OCI-LY7 (cell line): ENCODE measurements around the gene PDE4A. TPM values are rescaled to one million over a fixed set of nuclear protein-coding genes. Genes with fewer than 3 reads are reported as not detected.
A peak's percentile ranks its signal among the peaks of the same experiment; 100 is the strongest.

Experiments used
- BruUV-seq: library from RNA; stranded (reverse); fragments of 400-500 nt; replicated peaks from 2 replicates; lab custom pipeline; 2021; lab: Mats Ljungman, UMichigan
- CTCF ChIA-PET: fragments of 300-600 bp; sonication (Branson Sonifier 250); formaldehyde crosslinking; loops from one replicate; lab custom pipeline; 2022; ENCODE audit warnings: antibody characterized with exemption; ENCODE audit not compliant: unreplicated experiment; lab: Charles Lee
- POLR2A ChIA-PET: fragments of 300-600 bp; sonication (Branson Sonifier 250); formaldehyde crosslinking; loops from one replicate; lab custom pipeline; 2022; ENCODE audit warnings: antibody characterized with exemption; lab: Charles Lee
- DNase-seq: peaks from one replicate; pipeline ENCODE4 v3.0.0-alpha.2; 2015; ENCODE audit warnings: low spot score
- H2AFZ ChIP-seq: fragments of 200-600 bp; sonication (generic), shearing (Covaris generic); 2 replicates; pipeline ENCODE4 v1.6.1; 2014; ENCODE audit warnings: mild to moderate bottlenecking, antibody characterized with exemption, low read length, moderate library complexity
- H3K27ac ChIP-seq: fragments of 200-600 bp; sonication (generic); 2 replicates; pipeline ENCODE4 v1.5.1; 2014; ENCODE audit warnings: mixed run types, low read depth, mild to moderate bottlenecking, moderate library complexity, low read length, inconsistent platforms; ENCODE audit not compliant: poor library complexity, severe bottlenecking
- H3K36me3 ChIP-seq: fragments of 200-600 bp; sonication (generic); 2 replicates; pipeline ENCODE4 v1.6.1; 2014; ENCODE audit warnings: mild to moderate bottlenecking, antibody characterized with exemption, low read length, moderate library complexity, mixed read lengths; ENCODE audit not compliant: insufficient read depth
- H3K4me1 ChIP-seq: fragments of 200-600 bp; sonication (generic); 2 replicates; pipeline ENCODE4 v1.5.1; 2014; ENCODE audit warnings: mild to moderate bottlenecking, low read length; ENCODE audit not compliant: insufficient read depth, poor library complexity, severe bottlenecking
- H3K4me2 ChIP-seq: fragments of 200-600 bp; sonication (generic); 2 replicates; pipeline ENCODE4 v1.6.1; 2014; ENCODE audit warnings: mild to moderate bottlenecking, low read length
- H3K4me3 ChIP-seq: fragments of 200-600 bp; sonication (generic); 2 replicates; pipeline ENCODE4 v1.5.1; 2014; ENCODE audit warnings: mild to moderate bottlenecking, low read depth, low read length; ENCODE audit not compliant: poor library complexity, severe bottlenecking
- H3K79me2 ChIP-seq: fragments of 200-600 bp; sonication (generic); 2 replicates; pipeline ENCODE4 v1.6.1; 2016; ENCODE audit warnings: low read depth, mild to moderate bottlenecking, low read length, moderate library complexity, mixed read lengths; ENCODE audit not compliant: insufficient read depth
- H3K9me2 ChIP-seq: fragments of 200-600 bp; sonication (generic); 2 replicates; pipeline ENCODE4 v1.6.1; 2016; ENCODE audit warnings: mild to moderate bottlenecking, low read length, mixed read lengths; ENCODE audit not compliant: insufficient read depth
- H3K9me3 ChIP-seq: fragments of 200-600 bp; sonication (generic); 2 replicates; pipeline ENCODE4 v1.6.1; 2014; ENCODE audit warnings: mild to moderate bottlenecking, mixed run types, low read length, mixed read lengths
- H4K20me1 ChIP-seq: fragments of 200-600 bp; sonication (generic); 2 replicates; pipeline ENCODE4 v1.6.1; 2014; ENCODE audit warnings: mild to moderate bottlenecking, antibody characterized with exemption, low read length, moderate library complexity, mixed read lengths; ENCODE audit not compliant: insufficient read depth
- CTCF ChIP-seq: fragments of 200-600 bp; sonication (generic); conservative IDR thresholded peaks from 2 replicates; pipeline ENCODE4 v1.5.1; 2014; ENCODE audit warnings: mild to moderate bottlenecking, antibody characterized with exemption, low read length, moderate library complexity, mixed read lengths
- EZH2phosphoT487 ChIP-seq: fragments of 200-600 bp; sonication (generic); IDR thresholded peaks from 2 replicates; pipeline ENCODE4 v1.6.1; 2018; ENCODE audit warnings: low read depth, borderline replicate concordance, mild to moderate bottlenecking, mixed run types, antibody characterized with exemption, low read length, moderate library complexity, mixed read lengths
- intact Hi-C: fragments of 100-400 bp; cut with micrococcal nuclease; formaldehyde crosslinking; loops from one replicate; pipeline ENCODE4 v1.10.0; 2022; ENCODE audit not compliant: unreplicated experiment
- total RNA-seq, 2 experiments: library from RNA; depleted of rRNA in 1 of 2; stranded (reverse); fragments of >200 nt in 1 of 2; shearing (Covaris generic) in 1 of 2; gene quantifications; 2 replicates each; pipeline ENCODE4 v1.2.3, GENCODE V29; 2014 to 2022

PDE4A gene
- total RNA-seq, 2 experiments from 2014 or later, result 16.4 to 45.1 TPM

DNA sequence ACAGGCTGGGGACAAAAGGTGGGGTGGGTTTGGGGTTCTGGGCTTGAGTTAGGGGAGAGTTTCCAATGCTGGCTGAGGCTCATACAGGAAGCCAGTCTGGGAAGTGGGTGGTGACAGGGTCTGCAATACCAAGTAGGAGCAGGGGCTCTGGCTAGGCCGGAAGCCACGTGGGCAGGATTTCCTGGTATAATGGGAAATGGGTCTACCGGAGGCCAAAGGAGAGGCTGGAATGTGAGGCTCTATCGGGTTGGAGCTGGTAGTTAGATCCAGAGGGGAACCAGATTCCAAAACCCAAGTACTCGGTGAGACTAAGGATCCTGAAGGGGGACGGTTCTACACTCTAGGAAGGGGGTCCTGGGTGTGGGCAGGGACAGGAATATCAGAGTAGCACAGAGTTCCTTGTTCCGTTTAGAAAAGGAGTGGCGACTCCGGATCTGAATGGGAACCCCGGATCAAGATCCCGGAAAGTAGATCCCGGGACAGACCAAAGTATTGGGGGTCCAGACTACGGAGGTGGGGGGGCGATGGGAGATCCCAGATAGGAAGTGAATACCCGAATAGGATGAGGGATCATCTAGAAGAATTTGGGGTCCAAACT is 17.8 kb upstream of the PDE4A start:
- Histone ChIP-seq H3K27ac (peak overlapping the region; percentile 56), H3K79me2 (peaks cover 62% of the 10 kb centered on the region), H3K9me3 (no peaks in the 10 kb centered on the region), H3K9me2 (no peaks in the 10 kb centered on the region), H3K36me3 (peaks cover 45% of the 10 kb centered on the region), H2AFZ (no peak overlapping the region), H3K4me3 (peak overlapping the region; percentile 83), H3K4me1 (peaks cover 71% of the 10 kb centered on the region), H4K20me1 (0 out of 2 replicates have a peak, but pooled peaks cover 6% of the 10 kb centered on the region), H3K4me2 (peak overlapping the region; percentile 80)
- BruUV-seq, result no TSS peak
- no peak for TF ChIP-seq CTCF
- TF ChIP-seq EZH2phosphoT487, result no peak
- intact Hi-C loops, result loop anchor here (10.0 kb wide), 2 partner anchors 252 to 298 kb away; partner anchors contain the start of genes ANGPTL6, ILF3 and PPAN
- peak; percentile 41 for DNase-seq
- POLR2A ChIA-PET, result interaction anchor here (0.7 to 1.5 kb wide), 4 partner anchors 16 to 217 kb away, joined by 3 read pairs; no protein-coding TSS in a partner anchor
- CTCF ChIA-PET, result no interaction called here

GRCh38 chr19:10403137-10404021 is 17.0 kb upstream of the PDE4A start, which contains the start of gene CDC37:
CDC37 (minus strand) TSS chr19:10403542; CDS start chr19:10403479, 63 bp downstream.
- ChIA-PET CTCF (interaction anchor here (0.6 kb wide), 1 partner anchor 19 kb away, joined by 7 read pairs; no protein-coding TSS in a partner anchor), POLR2A (interaction anchor here (0.7 to 1.5 kb wide), 4 partner anchors 15 to 216 kb away, joined by 3 read pairs; no protein-coding TSS in a partner anchor)
- intact Hi-C loops, result loop anchor here (1.0 to 10.0 kb wide), 5 partner anchors 13 to 299 kb away; partner anchors contain the start of genes ANGPTL6, CDKN2D, ILF3 and PPAN
- no peaks in the 10 kb centered on the region for H3K9me3 ChIP-seq
- peaks cover 79% of the 10 kb centered on the region for H3K4me1 ChIP-seq
- H2AFZ ChIP-seq, result peak within 1 kb of the TSS; percentile 32; the same call in 1 of the 2 replicates
- H3K4me2 ChIP-seq, result peak within 1 kb of the TSS; percentile 97
- peak; percentile 98 for DNase-seq
- H3K27ac ChIP-seq, result peak within 1 kb of the TSS; percentile 100
- 0 out of 2 replicates have a peak, but pooled peaks cover 6% of the 10 kb centered on the region for H4K20me1 ChIP-seq
- peaks cover 55% of the 10 kb centered on the region for H3K79me2 ChIP-seq
- TF ChIP-seq CTCF, result no peak
- no peak for TF ChIP-seq EZH2phosphoT487
- peaks cover 37% of the 10 kb centered on the region for H3K36me3 ChIP-seq
- no peaks in the 10 kb centered on the region for H3K9me2 ChIP-seq
- peak within 1 kb of the TSS; percentile 83 for H3K4me3 ChIP-seq
- TSS peak; percentile 57 for BruUV-seq
